Measurements from ENCODE around the gene KRT82. TPM values are rescaled to one million over a fixed set of nuclear protein-coding genes. Genes with fewer than 3 reads are reported as not detected.

KRT82 gene
- total and polyA plus RNA-seq, 4 donors, result not detected

- H3K4me3 ChIP-seq, result no peak overlapping the region
- H3K27me3 ChIP-seq (ENCODE audit: control insufficient read depth in 3 of 3, insufficient read depth in 3 of 3, low read length in 2 of 3), result peaks cover 0 to 7% (median 7%) of the 10 kb centered on the region in 3 donors
- DNase-seq (no peak), ATAC-seq (ENCODE audit: insufficient read depth, low FRiP score) (no peak)
- 87 to 90% methylated on average over 6 of the region's 6 CpGs for WGBS, 2 donors
- H3K36me3 ChIP-seq (ENCODE audit: control insufficient read depth in 4 of 4, insufficient read depth in 4 of 4, low read length in 4 of 4), result no peaks in the 10 kb centered on the region
- H3K9ac ChIP-seq (ENCODE audit: insufficient read depth in 1 of 2, low read length in 2 of 2), result no peak overlapping the region
- no peaks in the 10 kb centered on the region for H3K9me3 ChIP-seq (ENCODE audit: control insufficient read depth in 4 of 4, insufficient read depth in 3 of 4, low read length in 3 of 4)
- peaks cover 0 to 7% (median 0%) of the 10 kb centered on the region in 5 donors for H3K4me1 ChIP-seq (ENCODE audit: control insufficient read depth in 5 of 5, insufficient read depth in 5 of 5, low read length in 5 of 5)
- no peak for TF ChIP-seq CTCF (IDR thresholded peaks at IDR 0.05; ENCODE audit: control extremely low read depth, extremely low read depth)
- no peak overlapping the region for H3K27ac ChIP-seq (ENCODE audit: low read depth in 1 of 2, low read length in 1 of 2)
These were observed 29.5 kb upstream of the KRT82 start for GRCh38 chr12:52435659-52435999.

GRCh38 chr12:52434760-52435530 is 28.8 kb upstream of the KRT82 start:
- Histone ChIP-seq H3K4me3 (no peak overlapping the region), H3K9ac (ENCODE audit: insufficient read depth in 1 of 2, low read length in 2 of 2) (no peak overlapping the region), H3K27me3 (ENCODE audit: control insufficient read depth in 3 of 3, insufficient read depth in 3 of 3, low read length in 2 of 3) (peaks cover 0 to 7% (median 7%) of the 10 kb centered on the region in 3 donors), H3K9me3 (ENCODE audit: control insufficient read depth in 4 of 4, insufficient read depth in 3 of 4, low read length in 3 of 4) (no peaks in the 10 kb centered on the region), H3K36me3 (ENCODE audit: control insufficient read depth in 4 of 4, insufficient read depth in 4 of 4, low read length in 4 of 4) (no peaks in the 10 kb centered on the region), H3K4me1 (ENCODE audit: control insufficient read depth in 5 of 5, insufficient read depth in 5 of 5, low read length in 5 of 5) (peaks cover 0 to 7% (median 0%) of the 10 kb centered on the region in 5 donors), H3K27ac (ENCODE audit: low read depth in 1 of 2, low read length in 1 of 2) (no peak overlapping the region)
- TF ChIP-seq CTCF (IDR thresholded peaks at IDR 0.05; ENCODE audit: control extremely low read depth, extremely low read depth), result no peak
- DNase-seq, result no peak
- WGBS, 2 donors, result 88 to 92% methylated on average over 6 of the region's 6 CpGs
- no peak for ATAC-seq (ENCODE audit: insufficient read depth, low FRiP score)

GRCh38 chr12:52434081-52434733 is 28.1 kb upstream of the KRT82 start, which contains the start of gene KRT75:
TSS of gene KRT75 (minus strand) at chr12:52434371. CDS start at chr12:52434304, 67 bp downstream.
- TF ChIP-seq CTCF (IDR thresholded peaks at IDR 0.05; ENCODE audit: control extremely low read depth, extremely low read depth), result no peak
- WGBS, 2 donors, result 82 to 85% methylated on average over 20 of the region's 20 CpGs
- peaks cover 0 to 7% (median 0%) of the 10 kb centered on the region in 5 donors for H3K4me1 ChIP-seq (ENCODE audit: control insufficient read depth in 5 of 5, insufficient read depth in 5 of 5, low read length in 5 of 5)
- no peak for ATAC-seq (ENCODE audit: insufficient read depth, low FRiP score)
- H3K27me3 ChIP-seq (ENCODE audit: control insufficient read depth in 3 of 3, insufficient read depth in 3 of 3, low read length in 2 of 3), result peaks cover 0 to 9% (median 7%) of the 10 kb centered on the region in 3 donors
- no peak within 1 kb of the TSS for H3K4me3 ChIP-seq
- H3K9ac ChIP-seq (ENCODE audit: insufficient read depth in 1 of 2, low read length in 2 of 2), result no peak within 1 kb of the TSS
- no peak for DNase-seq
- H3K9me3 ChIP-seq (ENCODE audit: control insufficient read depth in 4 of 4, insufficient read depth in 3 of 4, low read length in 3 of 4), result no peaks in the 10 kb centered on the region
- no peaks in the 10 kb centered on the region for H3K36me3 ChIP-seq (ENCODE audit: control insufficient read depth in 4 of 4, insufficient read depth in 4 of 4, low read length in 4 of 4)
- no peak within 1 kb of the TSS for H3K27ac ChIP-seq (ENCODE audit: low read depth in 1 of 2, low read length in 1 of 2)

All from lung (tissue), 12 donors.